GM03348 (cell line): ENCODE measurements around the gene CDH15.
A peak's percentile ranks its signal among the peaks of the same experiment; 100 is the strongest.

Experiments
- DNase-seq: peaks from one replicate; pipeline ENCODE4 v3.0.0; 2012; ENCODE audit warnings: low spot score

CDH15 gene

GRCh38 chr16:89171216-89172170 lies at the start of gene CDH15:
TSS of gene CDH15 (plus strand) at chr16:89171748. CDS start at chr16:89171832, 84 bp downstream.
- DNase-seq, result peak; percentile 97

- no peak for DNase-seq
Measured at GRCh38 chr16:89122322-89122851, 49.2 kb upstream of the CDH15 start.

- no peak for DNase-seq
Measured at GRCh38 chr16:89123001-89123830, 48.3 kb upstream of the CDH15 start.

GRCh38 chr16:89123831-89124100 lies 47.8 kb upstream of the CDH15 start:
- DNase-seq, result no peak

- DNase-seq, result no peak
Measured at GRCh38 chr16:89129378-89129777, 42.2 kb upstream of the CDH15 start.

- DNase-seq, result no peak
Measured at GRCh38 chr16:89130448-89130847, 41.1 kb upstream of the CDH15 start.

- no peak for DNase-seq
Measured at GRCh38 chr16:89131783-89132182, 39.8 kb upstream of the CDH15 start.

GRCh38 chr16:89132194-89133005 lies 39.1 kb upstream of the CDH15 start:
- DNase-seq, result no peak

- no peak for DNase-seq
Measured at GRCh38 chr16:89133457-89134127, 38.0 kb upstream of the CDH15 start.

GRCh38 chr16:89134269-89134668 lies 37.3 kb upstream of the CDH15 start:
- DNase-seq, result no peak

- DNase-seq, result no peak
Measured at GRCh38 chr16:89135166-89135565, 36.4 kb upstream of the CDH15 start.

- DNase-seq, result no peak
Measured at GRCh38 chr16:89135971-89136765, 35.4 kb upstream of the CDH15 start.

- no peak for DNase-seq
Measured at GRCh38 chr16:89136931-89137330, 34.6 kb upstream of the CDH15 start.

GRCh38 chr16:89137666-89138512 lies 33.7 kb upstream of the CDH15 start:
- DNase-seq, result no peak

- DNase-seq, result no peak
Measured at GRCh38 chr16:89138513-89138795, 33.1 kb upstream of the CDH15 start.

GRCh38 chr16:89138843-89139520 lies 32.6 kb upstream of the CDH15 start:
- no peak for DNase-seq

- DNase-seq, result no peak
Measured at GRCh38 chr16:89139907-89140361, 31.6 kb upstream of the CDH15 start.

- no peak for DNase-seq
Measured at GRCh38 chr16:89140401-89140800, 31.1 kb upstream of the CDH15 start.
